H1 (cell line): ENCODE results near the gene F8.

ENCODE experiments used
- CBX8 ChIP-seq: fragments of 300-800, 300-1000 bp; sonication (generic); IDR thresholded peaks from 2 replicates; pipeline ENCODE4 v1.7.1; 2016; ENCODE audit warnings: low read depth, low read length, borderline replicate concordance
- CEBPB ChIP-seq: IDR thresholded peaks from 2 replicates; pipeline ENCODE4 v1.6.1; 2012; ENCODE audit warnings: low read depth, low read length
- CTCF ChIP-seq, 3 experiments: IDR thresholded peaks; 1 replicate in 2 of 3; 2 replicates in 1 of 3; pipeline versions ENCODE4 v1.5.1 to v1.6.1; 2011; ENCODE audit warnings: low read length in 3 of 3, mild to moderate bottlenecking in 3 of 3, inconsistent platforms in 2 of 3, low read depth in 1 of 3, moderate library complexity in 1 of 3; ENCODE audit not compliant: insufficient read depth in 1 of 3; ENCODE audit errors: control extremely low read depth in 1 of 3
- EZH2 ChIP-seq: fragments of 200-600 bp; sonication (generic); IDR thresholded peaks from 2 replicates; pipeline ENCODE4 v1.7.1; 2012; ENCODE audit warnings: low read depth, mild to moderate bottlenecking, moderate library complexity, low read length, inconsistent platforms; ENCODE audit not compliant: severe bottlenecking
- JUN ChIP-seq: IDR thresholded peaks from 2 replicates; pipeline ENCODE4 v1.6.1; 2011; ENCODE audit warnings: low read depth, mild to moderate bottlenecking, improper control_type of control experiment, low read length
- NRF1 ChIP-seq: IDR thresholded peaks from 2 replicates; pipeline ENCODE4 v1.6.1; 2011; ENCODE audit warnings: mild to moderate bottlenecking, low read depth, low read length, improper control_type of control experiment
- POLR2AphosphoS5 ChIP-seq: IDR thresholded peaks from 2 replicates; pipeline ENCODE4 v1.6.1; 2011; ENCODE audit warnings: low read depth, low read length
- SP2 ChIP-seq: IDR thresholded peaks from 2 replicates; pipeline ENCODE4 v1.6.1; 2012; ENCODE audit warnings: mild to moderate bottlenecking, low read length, inconsistent platforms
- SUZ12 ChIP-seq: fragments of 200-600 bp; sonication (generic); IDR thresholded peaks from 2 replicates; pipeline ENCODE4 v1.6.1; 2012; ENCODE audit warnings: mild to moderate bottlenecking, inconsistent platforms, low read length, moderate library complexity, mixed read lengths
- TF ChIP-seq, protein P1 (sequence below): IDR thresholded peaks from 2 replicates; pipeline ENCODE4 v1.6.1; 2012; ENCODE audit warnings: low read length, inconsistent platforms

DNA sequence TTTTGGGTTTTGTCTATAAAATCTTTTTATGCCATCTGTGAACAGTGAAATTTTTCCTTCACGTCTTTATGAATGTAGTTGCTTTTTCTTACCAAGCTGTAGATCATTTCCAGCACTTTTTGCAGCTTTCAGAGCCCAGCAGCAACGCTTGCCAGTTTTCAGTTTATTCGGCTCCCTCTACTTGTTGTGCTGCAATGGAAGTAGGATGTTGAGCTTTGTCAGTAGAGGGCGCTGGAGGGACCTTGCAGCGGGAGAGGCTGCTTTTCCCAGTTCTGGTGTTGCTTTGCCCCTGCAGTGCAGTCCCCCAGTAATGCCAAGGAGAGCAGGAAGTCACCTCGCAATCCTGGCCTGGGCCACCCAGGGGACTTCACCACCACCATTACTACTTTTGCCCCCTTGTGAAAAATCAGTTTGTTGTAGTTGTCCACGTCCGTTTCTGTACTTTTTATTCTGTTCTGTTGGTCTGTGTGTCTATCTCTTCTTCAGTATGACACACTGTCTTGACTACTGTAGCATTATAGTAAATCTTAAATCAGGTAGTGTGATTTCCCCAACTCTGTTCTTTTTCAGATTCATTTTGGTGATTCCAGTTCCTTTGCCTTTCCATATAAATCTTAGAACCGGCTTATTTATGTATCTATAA lies 26.6 kb upstream of the F8 start:
- TF ChIP-seq CTCF (IDR thresholded peaks at IDR 0.05; ENCODE audit: control extremely low read depth in 1 of 3, insufficient read depth in 1 of 3, low read depth in 1 of 3, low read length in 3 of 3), result peak; percentile 73 to 79 (median 76)
- TF ChIP-seq POLR2AphosphoS5, result no peak
- no peak for TF ChIP-seq NRF1
- no peak for TF ChIP-seq SP2
- TF ChIP-seq, protein P1, sequence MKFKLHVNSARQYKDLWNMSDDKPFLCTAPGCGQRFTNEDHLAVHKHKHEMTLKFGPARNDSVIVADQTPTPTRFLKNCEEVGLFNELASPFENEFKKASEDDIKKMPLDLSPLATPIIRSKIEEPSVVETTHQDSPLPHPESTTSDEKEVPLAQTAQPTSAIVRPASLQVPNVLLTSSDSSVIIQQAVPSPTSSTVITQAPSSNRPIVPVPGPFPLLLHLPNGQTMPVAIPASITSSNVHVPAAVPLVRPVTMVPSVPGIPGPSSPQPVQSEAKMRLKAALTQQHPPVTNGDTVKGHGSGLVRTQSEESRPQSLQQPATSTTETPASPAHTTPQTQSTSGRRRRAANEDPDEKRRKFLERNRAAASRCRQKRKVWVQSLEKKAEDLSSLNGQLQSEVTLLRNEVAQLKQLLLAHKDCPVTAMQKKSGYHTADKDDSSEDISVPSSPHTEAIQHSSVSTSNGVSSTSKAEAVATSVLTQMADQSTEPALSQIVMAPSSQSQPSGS, result no peak
- TF ChIP-seq CEBPB, result no peak
- no peak for TF ChIP-seq CBX8
- TF ChIP-seq EZH2, result no peak
- no peak for TF ChIP-seq JUN
- no peak for TF ChIP-seq SUZ12
